ENCODE results near the gene FAM200A.
A peak's percentile ranks its signal among the peaks of the same experiment; 100 is the strongest.
"Not testable (repeated sequence)": the region's sequence is repeated elsewhere in the genome, so short reads cannot be mapped to it uniquely, and the experiment has no call there.

FAM200A gene

DNA sequence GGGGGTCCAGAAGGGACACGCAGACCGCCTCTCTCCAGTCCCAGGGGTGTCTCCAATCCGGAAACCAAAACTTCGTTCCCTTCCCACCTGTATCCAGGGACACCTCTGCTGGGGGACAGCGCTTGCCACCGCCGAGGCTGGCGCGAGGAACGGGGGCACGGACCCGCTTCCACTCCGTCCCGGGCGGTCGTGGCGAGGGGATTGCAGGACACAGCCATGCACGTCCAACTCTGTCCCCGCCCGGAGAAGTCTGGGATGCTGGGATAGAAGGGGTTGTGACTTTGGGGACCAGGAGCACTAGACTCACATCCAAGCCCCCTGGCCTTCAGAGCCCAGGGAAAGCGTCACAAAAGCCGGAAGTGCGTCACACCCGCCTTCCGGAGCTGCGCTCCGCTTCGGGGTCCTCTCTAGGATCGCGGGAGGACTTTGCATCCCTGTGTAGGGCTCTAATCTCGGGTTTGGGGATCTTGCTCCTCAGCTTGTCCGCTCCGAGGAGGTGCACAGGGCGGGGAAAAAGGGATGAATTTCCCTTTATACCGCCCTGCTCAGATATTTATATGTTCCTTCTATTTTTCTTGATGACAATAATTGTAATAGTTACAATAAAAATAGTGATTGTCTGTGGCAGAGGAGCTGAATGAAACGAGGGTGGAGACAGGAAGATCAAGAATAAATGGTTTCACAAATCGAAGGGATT lies at the start of gene FAM200A:
TSS of gene FAM200A (minus strand) at position 348 of the 697 bp plus-strand sequence. CDS start 3,707 bp downstream, outside the sequence.
- FAIRE-seq, result peak; percentile 83

DNA sequence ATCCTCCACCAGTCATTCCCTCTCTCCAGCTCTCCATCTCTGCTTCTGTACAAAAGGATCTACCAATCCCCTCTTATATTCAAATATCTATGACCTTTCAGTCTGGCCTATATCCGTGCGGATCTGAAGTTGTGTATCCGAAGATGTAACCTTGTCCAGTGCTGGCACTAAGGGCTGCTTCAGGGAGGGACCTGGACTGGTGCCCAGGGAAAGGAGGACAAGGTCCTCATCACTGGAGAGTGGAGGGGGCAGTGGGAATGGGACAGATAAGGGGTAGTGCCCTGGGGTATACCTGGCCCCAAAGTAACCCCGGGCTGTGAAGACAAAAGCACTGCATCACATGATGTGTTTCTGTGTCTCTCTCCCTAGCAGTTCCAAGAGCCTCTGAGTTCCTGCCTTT lies 47.9 kb upstream of the FAM200A start:
- no peak for FAIRE-seq

DNA sequence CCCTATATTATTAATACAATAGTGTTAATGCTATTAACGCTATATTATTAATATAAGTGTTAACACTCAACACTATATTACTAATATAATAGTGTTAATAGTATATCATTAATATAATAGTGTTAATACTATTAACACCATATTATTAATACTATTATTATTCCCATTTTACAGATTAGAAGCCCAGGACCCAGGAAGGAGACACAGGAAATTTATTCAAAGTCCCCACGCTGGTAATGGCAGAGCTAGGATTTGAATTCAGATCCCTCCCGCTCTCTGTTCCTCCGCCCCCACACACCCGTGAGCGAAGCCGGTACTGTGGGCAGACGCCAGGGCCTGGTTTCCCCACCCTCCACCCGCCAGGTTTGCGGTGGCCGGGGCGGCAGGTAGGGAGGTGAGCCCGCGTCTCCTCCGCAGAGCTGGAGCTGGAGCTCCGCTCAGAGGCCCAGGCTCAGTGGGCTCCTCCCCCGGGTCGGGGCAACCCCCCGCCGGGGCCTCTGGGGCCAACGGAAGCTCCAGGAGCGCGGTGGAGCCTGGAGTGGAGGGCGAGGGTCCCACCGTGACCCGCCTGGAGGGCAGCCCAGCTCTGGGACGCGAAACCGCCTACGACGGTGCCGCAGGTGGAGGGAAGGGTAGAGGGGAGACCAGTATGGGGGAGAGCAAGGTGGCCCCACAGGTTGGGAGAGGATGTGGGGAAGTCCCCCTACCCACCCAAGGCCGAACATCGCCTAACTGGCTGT lies 46.0 kb upstream of the FAM200A start, which contains the start of gene TMEM225B:
TSS of gene TMEM225B (plus strand) at position 506 of the 740 bp plus-strand sequence. CDS start 6,122 bp downstream, outside the sequence.
- no peak for FAIRE-seq

DNA sequence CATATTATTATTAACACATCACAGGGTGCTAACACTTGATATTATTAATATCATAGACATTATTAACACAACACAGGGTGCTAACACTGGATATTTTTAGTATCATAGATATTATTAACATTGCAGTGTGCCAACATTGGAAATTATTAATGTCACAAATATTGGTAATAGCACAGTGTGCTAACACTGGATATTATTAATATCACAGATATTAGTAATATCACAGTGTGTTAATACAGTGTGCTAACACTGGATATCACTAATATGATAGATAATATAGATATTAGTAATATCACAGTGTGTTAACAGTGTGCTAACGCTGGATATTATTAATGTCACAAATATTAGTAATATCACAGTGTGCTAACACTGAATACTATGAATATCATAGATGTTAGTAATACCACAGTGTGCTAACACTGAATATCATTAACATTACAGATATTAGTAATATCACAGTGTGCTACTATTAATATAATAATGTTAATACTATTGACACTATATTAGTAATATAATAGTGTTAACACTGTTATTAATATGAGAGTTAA lies 44.6 kb upstream of the FAM200A start:
- peak; percentile 45 for FAIRE-seq

DNA sequence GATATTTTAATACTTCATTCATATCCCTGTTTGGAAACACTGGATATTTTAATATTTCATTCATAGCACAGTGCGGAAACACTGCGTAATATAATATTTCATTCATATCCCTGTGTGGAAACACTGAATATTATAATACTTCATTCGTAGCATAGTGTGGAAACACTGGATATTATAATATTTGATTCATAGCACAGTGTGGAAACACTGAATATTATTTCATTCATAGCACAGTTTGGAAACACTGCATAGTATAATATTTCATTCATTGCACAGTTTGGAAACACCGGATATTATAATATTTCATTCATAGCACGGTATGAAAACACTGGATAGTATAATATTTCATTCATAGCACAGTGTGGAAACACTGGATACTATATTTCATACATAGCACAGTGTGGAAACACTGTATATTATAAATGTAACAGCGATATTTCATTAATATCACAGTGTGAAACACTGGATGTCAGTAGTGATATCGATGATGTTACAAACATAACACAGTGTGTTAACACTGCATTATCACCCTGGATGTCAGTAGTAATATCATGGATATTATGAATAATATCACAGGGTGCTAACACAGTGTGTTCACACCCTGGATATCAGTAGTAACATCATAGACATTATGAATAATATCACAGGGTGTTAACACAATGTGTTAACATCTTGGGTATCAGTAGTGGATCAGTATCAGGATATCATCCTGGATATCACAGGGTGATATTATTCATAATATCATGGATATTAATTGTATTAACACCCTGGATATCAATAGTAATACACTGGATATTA lies 43.2 kb upstream of the FAM200A start:
- FAIRE-seq, result no peak

DNA sequence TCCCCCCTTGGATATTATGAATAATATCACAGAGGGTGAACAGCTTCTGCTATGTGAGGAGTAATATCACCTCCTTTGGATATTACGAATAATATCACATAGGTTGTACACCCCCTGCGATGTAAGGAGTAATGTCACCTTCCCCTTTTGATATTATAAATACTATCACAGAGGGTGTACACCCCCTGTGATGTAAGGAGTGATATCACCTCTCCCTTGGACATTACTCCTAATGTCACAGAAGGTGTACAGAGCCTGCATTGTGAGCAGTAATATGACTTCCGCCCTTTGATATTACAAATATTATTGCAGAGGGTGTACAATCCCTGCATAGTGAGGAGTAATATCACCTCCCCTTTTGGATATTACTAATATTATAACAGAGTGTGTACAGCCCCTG lies 37.0 kb upstream of the FAM200A start:
- FAIRE-seq, result no peak

DNA sequence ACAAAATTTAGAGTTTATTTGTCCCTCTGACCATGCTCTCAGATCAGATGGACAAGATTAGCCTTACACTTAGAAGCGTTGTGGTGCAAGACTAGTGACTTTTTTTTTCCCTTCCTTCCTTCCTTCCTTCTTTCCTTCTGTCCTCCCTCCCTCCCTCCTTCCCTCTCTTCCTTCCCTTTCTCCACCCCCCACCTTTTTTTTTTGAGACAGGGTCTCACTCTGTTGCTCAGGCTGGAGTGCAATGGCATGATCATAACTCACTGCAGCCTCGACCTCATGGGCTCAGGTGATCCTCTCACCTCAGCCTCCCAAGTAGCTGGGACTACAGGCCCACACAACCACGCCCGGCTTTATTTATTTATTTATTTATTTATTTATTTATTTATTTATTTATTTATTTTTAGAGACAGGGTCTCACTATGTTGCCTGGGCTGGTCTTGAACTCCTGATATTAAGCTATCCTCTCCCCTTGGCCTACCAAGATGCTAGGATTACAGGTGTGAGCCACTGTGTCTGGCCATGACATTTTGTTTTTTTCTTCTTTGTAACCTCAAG lies 28.9 kb upstream of the FAM200A start:
- not testable (repeated sequence) for FAIRE-seq

DNA sequence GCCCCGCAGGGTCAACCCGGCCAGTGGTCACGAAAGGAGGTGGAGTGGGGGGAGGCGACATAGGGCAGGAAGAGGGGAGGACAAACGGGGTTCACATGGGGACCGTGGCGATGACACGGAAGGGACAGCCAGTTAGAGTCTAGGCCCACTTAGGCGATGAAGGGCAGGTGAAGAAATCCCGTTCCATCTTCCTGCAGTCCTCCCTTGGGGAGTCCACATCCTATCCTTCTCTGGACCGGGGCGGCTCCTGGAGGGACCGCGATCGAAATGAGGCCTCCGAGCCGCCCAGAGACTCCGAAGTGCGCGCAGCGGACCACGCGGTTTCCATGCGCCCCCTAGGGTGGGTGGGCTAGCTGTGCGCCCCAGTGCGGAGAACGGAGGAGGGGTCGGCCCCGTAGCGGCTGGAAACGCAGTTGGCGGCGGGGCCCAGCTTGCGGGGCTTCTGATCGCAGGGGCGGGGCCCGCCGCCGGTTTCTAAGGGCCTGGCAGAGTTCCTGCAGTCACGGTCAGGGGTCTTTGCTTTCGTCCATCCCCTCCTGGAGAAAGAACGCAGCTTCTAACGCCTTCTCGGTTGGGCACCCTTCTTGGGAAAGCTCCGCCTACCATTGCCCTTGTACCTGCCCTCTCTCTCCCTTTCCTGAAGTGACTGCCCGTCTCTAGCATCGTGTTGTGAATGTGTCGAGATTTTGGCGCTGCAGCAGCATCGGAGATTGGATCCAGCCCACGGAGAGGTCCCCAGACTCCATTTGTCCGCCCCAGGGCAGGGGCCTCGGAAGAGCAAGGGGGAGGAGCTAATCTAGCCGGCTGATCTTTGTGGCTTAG lies 28.3 kb upstream of the FAM200A start:
- no peak for FAIRE-seq

DNA sequence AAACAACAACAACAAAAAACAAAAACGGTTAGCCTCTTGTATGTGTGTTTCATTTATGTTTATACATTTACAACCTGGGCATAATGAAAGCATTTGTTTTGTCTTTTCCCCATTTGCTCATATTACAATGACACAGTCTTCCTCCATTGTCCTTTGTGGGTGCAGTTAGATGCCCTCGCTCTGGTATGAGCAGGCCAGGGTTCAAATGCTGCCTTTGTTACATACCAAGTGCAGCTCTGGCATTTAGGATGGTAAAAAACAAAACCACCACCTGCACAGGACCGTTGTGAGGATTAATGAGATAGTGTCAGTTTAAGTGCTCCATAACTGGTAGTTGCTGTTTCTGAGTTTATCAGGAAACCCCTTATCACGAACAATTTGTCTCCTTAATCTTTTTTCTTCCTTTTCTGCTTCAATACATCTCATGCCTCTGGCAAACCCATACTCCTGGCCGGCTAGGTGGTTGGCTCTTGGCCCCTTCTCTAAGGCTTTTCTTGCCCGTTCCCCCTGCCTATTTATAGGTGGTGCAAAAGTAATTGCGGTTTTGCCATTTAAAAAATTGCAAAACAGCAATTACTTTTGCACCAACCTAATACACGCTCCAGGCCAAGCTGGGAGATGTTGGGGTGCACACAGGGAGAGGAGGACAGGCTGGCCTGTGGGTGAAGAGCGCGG lies 27.5 kb upstream of the FAM200A start:
- no peak for FAIRE-seq

DNA sequence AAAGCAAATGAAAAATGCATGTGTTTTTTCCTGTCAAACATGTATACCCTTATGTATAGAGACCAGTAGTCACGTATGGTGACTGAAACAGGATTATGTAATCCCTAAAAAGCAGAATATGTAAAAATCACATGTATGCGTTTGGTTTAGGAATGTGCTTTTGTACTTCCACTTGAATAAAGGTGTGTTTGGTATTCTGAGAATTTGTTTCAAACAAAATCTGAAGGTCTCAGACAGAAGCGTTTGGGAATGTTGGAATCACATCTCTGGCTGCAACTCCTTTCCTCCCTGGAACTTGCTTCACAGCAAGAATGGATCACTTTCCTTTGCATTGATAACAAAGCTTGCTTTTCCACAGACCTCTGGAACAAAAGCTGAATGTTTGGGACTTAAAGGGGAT lies 24.3 kb upstream of the FAM200A start:
- no peak for FAIRE-seq

DNA sequence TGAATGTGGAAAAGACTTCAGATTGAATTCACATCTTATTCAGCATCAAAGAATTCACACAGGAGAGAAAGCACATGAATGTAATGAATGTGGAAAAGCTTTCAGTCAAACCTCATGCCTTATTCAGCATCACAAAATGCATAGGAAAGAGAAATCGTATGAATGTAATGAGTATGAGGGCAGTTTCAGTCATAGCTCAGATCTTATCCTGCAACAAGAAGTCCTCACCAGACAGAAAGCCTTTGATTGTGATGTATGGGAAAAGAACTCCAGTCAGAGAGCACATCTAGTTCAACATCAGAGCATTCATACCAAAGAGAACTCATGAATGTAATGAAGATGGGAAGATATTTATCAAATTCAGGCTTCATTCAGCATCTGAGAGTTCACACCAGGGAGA lies 21.3 kb upstream of the FAM200A start:
- FAIRE-seq, result no peak

DNA sequence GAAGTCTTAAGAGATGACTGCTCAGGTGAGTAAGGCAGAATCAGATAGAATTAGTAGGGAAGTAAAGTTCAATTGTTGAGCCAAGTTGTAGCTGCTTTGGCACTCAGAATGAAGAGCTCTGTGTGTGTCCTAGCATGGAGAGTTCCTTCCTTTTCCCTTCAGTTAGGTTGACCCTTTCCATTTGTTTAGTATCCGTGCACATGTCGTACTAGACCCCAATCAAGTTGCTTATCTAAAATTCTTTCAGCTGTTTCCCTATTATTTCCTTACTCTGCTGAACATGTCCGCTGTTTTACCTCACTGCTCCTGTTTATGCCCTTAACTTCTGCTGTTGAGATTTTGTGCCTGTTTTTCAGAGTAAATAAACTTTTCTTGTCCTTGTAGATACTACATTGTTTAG lies 19.9 kb upstream of the FAM200A start:
- FAIRE-seq, result no peak

DNA sequence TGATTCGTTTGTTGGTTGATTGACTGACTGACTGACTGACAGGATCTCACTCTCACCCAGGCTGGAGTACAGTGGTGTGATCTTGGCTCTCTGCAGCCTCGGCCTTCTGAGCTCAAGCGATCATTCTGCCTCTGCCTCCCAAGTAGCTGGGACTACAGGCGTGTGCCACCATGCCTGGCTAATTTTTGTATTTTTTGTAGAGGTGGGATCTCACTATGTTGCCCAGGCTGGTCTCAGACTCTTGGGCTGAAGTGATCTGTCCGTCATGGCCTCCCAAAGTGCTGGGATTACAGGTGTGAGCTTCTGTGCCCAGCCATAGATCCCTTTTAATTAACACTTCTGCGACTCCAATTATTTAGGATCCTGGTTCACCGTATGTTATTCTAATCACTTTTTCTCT lies 16.9 kb upstream of the FAM200A start:
- not testable (repeated sequence) for FAIRE-seq

DNA sequence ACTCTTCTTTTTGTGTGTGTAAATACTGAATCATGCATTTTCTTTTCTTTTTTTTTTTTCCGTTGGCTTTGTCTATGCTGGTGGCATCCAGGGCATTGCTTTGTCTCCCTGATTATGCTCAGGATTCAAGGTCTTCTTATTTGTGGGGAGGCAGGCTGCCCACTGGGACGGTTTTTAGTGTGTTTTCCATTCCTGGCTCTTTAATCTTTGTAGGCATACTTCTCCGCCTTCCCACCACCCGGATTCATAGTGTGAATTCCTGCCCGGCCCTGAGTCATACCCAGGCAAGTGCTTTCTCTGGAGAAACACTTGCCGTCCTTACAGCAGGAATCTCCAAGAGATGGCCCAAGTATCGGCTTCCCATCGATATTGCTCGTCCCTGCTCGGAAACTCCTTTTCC lies 11.7 kb upstream of the FAM200A start:
- no peak for FAIRE-seq

DNA sequence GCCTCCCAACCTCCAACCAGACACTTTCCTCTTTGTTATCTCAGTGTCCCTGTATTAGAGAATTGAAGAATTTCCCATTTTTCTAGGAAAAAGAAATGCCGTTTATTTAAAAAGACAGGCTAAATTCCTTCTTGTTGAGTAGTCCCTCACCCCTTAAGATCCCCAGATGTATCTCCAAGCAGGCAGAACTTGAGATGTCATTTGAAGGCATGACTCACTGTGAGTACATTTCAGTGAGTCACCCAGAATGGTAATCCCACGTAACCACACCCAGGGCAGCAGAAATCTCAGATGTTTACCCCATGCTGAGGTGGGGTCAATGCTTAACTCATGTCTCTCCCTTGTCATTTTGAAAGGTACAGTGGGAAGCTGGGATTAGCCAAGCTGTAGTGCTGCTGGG lies 10.9 kb upstream of the FAM200A start:
- peak; percentile 53 for FAIRE-seq

DNA sequence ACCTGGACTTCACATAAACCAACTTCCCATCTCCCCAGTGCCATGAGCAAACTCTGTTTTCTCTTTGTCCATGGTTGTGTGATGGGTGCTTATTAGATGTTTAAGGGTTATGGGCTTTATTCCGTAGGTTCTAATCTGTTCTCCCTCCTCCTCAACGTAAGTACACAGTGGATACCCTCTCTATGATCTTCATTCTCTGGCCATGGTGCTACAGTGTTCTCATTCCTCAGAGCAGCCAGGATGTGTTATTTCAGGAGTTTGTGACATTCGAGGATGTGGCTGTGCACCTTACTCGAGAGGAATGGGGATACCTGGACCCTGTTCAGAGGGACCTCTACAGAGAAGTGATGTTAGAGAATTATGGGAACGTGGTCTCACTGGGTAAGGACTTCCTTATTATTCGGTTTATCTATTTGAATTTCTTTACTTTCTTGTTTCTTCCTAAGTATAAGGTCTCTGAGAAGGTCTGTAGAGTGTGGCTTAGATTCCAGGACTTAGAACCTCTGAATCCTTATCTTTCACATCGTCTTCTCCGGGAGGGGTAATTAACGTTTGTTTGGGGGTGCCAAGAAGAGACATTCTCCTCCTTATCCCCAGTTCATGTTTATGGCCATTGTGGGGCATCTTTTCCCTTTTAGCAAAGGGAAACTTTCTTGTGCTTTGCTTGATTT lies 10.3 kb upstream of the FAM200A start:
- no peak for FAIRE-seq

DNA sequence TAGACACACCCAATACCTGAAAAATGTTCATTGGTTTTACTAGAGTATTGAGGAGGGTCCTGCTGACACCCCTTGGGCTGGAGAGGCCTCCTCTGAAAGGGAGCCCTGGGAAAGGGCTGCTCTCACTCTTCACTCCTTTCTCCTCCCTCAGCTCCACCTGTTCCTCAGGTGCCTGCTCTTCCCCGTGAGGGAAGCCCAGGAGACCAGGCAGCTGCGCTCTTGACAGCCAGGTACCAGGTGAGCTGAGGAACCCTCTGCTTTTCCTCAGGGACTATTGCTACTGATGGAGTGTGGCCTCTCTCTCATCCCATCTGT lies 9.8 kb upstream of the FAM200A start:
- no peak for FAIRE-seq

DNA sequence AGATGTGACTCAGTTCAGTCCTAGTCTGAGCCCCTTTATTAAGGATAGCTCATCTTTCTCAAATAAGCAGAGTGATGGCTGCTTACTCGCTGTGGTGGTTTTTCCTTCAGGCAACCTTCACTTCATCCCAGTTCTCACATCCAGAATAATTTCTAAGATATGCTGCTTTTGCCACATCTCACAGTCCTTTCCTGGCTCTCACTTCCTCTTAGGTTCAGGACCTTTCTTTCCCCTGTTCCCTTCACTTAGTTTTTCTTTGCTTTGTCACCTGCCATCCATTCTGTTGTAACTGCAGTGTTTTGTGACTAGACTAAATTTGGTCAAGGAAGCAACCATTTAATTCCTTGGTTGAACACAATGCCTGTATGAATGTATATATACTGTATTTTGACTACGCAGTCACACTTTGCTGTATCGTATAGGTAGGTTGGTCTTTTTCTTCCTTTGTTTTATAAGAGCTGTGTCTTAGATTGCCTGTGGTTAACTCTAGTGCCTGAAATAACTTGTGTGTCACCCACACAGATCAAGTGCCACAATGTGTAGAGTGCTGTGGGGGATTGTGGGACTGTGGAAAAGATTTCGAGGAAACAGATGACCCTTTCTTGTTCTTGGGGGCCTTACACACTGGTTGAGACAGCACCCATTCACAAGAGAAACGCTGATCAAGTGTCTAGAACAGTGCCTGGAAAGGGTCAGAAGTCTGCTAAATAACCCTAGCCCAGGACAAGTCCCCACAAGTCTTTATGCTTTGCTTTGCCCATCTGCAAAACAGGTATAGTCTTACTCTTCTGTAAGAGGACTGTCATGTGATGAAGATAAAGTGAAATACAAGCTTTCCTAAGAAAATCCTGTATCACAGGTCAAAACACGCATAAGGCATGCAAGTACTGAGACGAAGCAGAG lies 9.2 kb upstream of the FAM200A start:
- no peak for FAIRE-seq

DNA sequence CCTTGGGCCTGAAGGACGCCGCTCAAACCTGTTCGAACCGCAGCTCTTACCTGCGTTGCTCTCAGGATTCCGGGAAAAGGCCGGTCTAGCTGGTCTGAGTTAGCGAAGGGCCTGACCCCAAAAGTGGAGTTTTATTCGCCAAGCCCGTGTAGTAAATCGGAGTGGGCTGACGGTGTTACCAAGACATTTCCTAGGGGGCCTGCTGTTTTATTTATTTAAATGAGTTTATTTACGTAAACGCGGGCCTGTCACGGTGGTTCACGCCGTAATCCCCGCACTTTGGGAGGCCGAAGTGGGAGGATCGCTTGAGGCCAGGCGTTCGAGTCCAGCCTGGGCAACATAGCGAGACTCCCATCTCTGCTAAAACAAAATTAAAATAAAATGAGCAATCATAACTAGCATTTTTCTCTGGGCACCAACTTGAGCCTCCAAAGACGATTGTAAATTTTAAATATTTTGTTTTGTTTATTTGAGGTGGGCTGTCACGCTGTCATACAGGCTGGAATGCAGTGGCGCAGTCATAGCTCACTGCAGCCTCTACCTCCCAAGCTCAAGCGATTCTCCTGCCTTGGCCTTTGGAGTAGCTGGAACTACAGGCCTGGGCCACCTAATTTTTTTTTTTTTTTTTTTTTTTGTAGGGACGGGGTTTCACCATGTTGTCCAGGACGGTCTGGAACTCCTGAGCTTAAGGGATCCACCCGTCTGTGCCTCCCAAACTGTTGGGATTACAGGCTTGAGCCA lies 7.4 kb upstream of the FAM200A start:
- FAIRE-seq, result no peak
